WTC11 (cell line): ENCODE data around the gene TMEM92.

Source experiments
- AFF4 ChIP-seq: sonication (generic); formaldehyde crosslinking; IDR thresholded peaks from 2 replicates; pipeline ENCODE4 v1.8.1; 2023; ENCODE audit warnings: mild to moderate bottlenecking, missing genetic modification reagents, borderline replicate concordance
- CBFB ChIP-seq: sonication (generic); formaldehyde crosslinking; IDR thresholded peaks from 2 replicates; pipeline ENCODE4 v1.8.1; 2022; ENCODE audit warnings: mild to moderate bottlenecking, low read depth, missing genetic modification reagents
- CTCF ChIP-seq: fragments of 200-600 bp; IDR thresholded peaks from 2 replicates; pipeline ENCODE4 v1.8.0; 2022; ENCODE audit warnings: antibody characterized with exemption
- EMX1 ChIP-seq: fragments of 250-450 bp; sonication (Bioruptor Pico); IDR thresholded peaks from 2 replicates; pipeline ENCODE4 v1.8.0; 2021; ENCODE audit warnings: mild to moderate bottlenecking
- ESRRA ChIP-seq: sonication (generic); formaldehyde crosslinking; IDR thresholded peaks from 2 replicates; pipeline ENCODE4 v1.8.1; 2022; ENCODE audit warnings: mild to moderate bottlenecking, missing genetic modification reagents, borderline replicate concordance
- FOXJ3 ChIP-seq: sonication (generic); formaldehyde crosslinking; IDR thresholded peaks from 2 replicates; pipeline ENCODE4 v1.9.0; 2021; ENCODE audit warnings: missing genetic modification reagents, mild to moderate bottlenecking, borderline replicate concordance
- MAX ChIP-seq: sonication (generic); formaldehyde crosslinking; IDR thresholded peaks from 2 replicates; pipeline ENCODE4 v1.8.0; 2022; ENCODE audit warnings: mild to moderate bottlenecking, missing genetic modification reagents
- NR2C2 ChIP-seq: sonication (generic); formaldehyde crosslinking; IDR thresholded peaks from 2 replicates; pipeline ENCODE4 v1.8.0; 2022; ENCODE audit warnings: mild to moderate bottlenecking, missing genetic modification reagents
- NR3C1 ChIP-seq: sonication (generic); formaldehyde crosslinking; conservative IDR thresholded peaks from 2 replicates; pipeline ENCODE4 v1.8.1; 2023; ENCODE audit warnings: low read depth, mild to moderate bottlenecking, missing genetic modification reagents
- SP1 ChIP-seq: sonication (generic); formaldehyde crosslinking; conservative IDR thresholded peaks from 2 replicates; pipeline ENCODE4 v1.8.1; 2022; ENCODE audit warnings: missing genetic modification reagents
- TCF7 ChIP-seq: sonication (generic); formaldehyde crosslinking; IDR thresholded peaks from 2 replicates; pipeline ENCODE4 v1.8.0; 2022; ENCODE audit warnings: mild to moderate bottlenecking, low read depth, missing genetic modification reagents, moderate library complexity
- TP53 ChIP-seq: sonication (generic); formaldehyde crosslinking; IDR thresholded peaks from 2 replicates; pipeline ENCODE4 v1.8.1; 2023; ENCODE audit warnings: mild to moderate bottlenecking, missing genetic modification reagents
- TF ChIP-seq, protein P1 (sequence below): sonication (generic); formaldehyde crosslinking; conservative IDR thresholded peaks from 2 replicates; pipeline ENCODE4 v1.8.1; 2022; ENCODE audit warnings: mild to moderate bottlenecking, missing genetic modification reagents

DNA sequence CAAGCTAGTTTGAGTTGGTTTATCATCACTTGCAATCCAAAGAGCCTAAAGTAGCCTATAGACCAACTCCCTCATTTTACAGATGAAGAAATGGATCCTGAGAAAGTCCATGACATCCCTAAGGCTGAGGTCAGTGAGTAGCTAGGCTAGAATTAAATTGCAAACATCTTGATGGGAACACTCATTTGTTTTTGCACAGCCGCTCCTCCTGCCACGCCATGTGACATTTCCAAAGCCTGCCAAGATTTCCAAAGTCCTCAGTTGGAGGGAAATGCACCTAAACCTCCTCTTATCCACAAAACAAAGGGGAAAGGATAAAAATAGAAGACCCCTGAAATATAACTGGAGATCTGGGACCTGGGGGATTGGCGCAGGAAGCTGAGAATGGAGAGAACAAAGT, 15.0 kb downstream of the TMEM92 start:
- TF ChIP-seq, protein P1, sequence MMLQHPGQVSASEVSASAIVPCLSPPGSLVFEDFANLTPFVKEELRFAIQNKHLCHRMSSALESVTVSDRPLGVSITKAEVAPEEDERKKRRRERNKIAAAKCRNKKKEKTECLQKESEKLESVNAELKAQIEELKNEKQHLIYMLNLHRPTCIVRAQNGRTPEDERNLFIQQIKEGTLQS (CRISPR knock-in tag), result no peak
- TF ChIP-seq SP1 (CRISPR knock-in tag), result no peak
- no peak for TF ChIP-seq CTCF
- no peak for TF ChIP-seq CBFB (CRISPR knock-in tag)
- no peak for TF ChIP-seq MAX
- TF ChIP-seq AFF4 (CRISPR knock-in tag), result no peak
- no peak for TF ChIP-seq EMX1 (CRISPR knock-in tag)
- TF ChIP-seq NR2C2, result no peak
- no peak for TF ChIP-seq NR3C1 (CRISPR knock-in tag)
- no peak for TF ChIP-seq TCF7
- TF ChIP-seq FOXJ3, result no peak
- no peak for TF ChIP-seq TP53
- no peak for TF ChIP-seq ESRRA
